D341Med (cell line): ENCODE measurements around the gene EXOC6B.
A peak's percentile ranks its signal among the peaks of the same experiment; 100 is the strongest.
"Not testable (repeated sequence)": the region's sequence is repeated elsewhere in the genome, so short reads cannot be mapped to it uniquely, and the experiment has no call there.

Source experiments
- DNase-seq: peaks from one replicate; pipeline ENCODE4 v3.0.0; 2012; ENCODE audit warnings: low spot score

Gene EXOC6B

DNA sequence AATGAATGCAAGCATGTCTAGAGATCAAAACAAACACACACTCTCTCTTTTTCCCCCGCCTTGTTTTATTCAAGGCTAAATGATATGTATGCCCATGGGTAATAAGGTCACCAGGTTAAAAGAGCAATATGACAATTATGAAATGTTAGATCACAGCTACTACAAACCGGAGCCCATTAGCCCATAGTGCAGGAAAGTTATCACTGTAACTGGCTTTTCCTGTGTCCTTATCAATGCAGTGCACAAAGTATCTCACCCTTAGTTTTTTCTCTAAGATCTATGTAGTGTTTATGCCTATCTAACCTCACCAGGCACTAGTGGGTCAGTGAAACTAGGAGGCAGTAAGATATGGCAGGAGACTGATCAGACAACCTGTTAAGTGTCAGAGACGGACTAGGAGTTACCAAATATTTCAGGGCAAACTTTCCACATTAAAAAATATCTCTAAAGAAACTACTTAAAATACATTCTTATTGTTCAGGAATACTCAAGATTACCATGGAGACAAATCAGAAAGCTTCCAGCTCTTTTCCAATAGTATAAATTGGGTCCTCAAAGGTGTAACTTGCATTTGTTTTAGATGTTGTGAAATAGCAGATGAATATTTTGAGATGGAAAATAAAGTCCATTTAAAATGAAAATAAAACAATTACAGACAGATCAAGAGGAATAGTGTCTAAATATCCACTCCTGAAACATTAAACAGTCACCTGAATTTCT, 282.2 kb downstream of the EXOC6B start:
- DNase-seq: no peak

DNA sequence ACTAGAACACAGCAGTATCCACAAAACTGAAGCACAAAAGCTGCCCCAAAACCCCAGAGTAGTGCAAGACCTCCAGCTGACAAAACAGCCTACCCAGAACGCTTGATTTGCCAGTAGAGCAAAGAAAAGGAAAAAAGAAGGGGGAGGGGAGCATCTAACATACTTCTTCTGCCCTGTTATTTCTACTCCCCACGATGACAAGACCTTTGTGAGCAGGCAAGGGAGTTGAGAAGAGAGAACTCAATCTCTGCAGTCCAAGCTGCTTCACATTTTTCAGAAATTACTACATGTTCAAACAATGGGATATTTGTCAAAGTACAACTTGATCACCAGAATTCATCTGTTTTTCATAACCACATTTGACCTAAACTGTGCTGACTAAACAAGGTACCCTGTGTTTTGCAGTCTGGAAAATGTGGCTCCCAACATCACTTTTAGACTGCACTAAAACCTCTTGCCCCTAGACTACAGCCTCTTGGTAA, 286.7 kb downstream of the EXOC6B start:
- no peak for DNase-seq

DNA sequence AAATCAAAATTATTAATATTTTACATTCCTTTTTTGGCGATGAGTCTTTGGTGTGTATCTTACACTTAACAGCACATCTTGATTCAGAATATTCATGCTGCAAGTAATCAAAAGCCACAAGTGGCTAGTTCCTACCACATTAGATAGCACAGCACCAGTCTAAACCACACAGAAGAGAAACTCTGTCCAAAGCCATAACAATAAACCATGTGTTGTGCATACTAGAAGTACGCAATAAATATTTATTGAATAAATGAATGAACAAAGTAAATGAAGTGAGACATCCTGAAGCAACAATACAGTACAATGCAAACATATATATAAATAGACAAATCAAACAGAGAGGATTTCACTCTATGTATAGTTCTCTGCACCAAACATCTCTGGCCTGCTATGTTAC, 287.3 kb downstream of the EXOC6B start:
- no peak for DNase-seq

DNA sequence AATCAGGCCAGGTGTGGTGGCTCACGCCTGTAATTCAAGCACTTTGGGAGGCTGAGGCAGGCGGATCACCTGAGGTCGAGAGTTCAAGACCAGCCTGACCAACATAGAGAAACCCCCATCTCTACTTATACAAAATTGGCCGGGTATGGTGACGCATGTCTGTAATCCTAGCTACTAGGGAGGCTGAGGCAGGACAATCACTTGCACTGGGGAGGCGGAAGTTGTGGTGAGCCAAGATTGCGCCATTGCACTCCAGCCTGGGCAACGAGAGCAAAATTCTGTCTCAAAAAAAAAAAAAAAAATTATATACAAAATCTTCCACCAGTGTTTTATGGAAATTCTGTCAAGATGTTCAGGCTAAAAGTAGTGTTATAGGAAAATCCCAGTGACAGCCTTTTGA, 290.2 kb downstream of the EXOC6B start:
- not testable (repeated sequence) for DNase-seq

DNA sequence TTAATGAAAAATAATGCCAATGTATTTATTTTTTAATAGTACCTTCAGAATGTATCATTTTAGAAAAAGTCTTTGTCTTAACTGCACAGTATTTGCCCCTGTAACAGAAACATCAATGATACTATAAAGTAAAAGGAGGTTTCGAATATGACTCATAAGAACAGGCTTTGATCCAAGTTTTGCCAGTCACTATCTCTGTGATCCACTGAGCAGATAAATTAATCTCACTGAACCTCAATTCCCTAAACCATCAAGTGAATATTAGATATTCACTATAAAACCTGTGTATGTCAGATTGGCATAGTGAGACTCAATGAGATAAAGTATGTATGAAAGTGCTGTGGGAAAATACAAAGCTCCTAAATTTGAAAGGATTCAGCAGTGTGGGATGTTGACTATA, 292.1 kb downstream of the EXOC6B start:
- DNase-seq: no peak

DNA sequence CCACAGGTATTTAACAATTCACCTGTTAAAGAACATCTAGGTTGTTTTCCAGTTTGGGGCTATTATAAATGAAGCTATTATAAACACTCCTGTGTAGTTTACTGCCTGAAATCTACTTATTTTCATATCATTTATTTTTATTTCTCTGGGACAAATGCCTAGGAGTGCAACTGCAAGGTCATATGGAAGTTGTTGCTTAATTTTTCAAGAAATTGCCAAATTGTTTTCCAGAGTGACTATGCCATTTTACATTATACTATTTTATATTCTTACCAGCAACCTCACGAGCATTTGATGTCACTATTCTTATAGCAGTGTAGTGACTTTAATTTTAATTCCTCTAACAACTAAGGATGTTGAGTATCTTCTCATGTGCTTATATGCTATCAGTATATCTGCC, 298.4 kb downstream of the EXOC6B start:
- DNase-seq: no peak

DNA sequence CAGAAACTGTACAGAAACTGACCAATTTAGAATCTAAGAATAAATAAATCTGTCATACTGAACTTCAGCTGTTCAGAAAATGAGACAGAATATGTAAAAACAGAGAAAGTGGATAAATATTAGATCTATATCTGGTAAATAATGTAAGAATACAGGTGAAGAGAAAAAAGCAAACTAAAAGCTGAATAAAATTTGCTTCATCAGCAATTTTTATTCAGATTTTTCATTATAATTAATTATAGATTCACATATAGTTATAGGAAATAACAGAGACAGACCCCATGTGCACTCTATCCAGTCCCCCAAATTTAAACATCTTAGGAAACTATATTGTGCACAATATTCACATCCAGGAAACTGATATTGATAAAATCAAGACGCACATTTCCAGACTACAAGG, 299.2 kb downstream of the EXOC6B start:
- DNase-seq: no peak

DNA sequence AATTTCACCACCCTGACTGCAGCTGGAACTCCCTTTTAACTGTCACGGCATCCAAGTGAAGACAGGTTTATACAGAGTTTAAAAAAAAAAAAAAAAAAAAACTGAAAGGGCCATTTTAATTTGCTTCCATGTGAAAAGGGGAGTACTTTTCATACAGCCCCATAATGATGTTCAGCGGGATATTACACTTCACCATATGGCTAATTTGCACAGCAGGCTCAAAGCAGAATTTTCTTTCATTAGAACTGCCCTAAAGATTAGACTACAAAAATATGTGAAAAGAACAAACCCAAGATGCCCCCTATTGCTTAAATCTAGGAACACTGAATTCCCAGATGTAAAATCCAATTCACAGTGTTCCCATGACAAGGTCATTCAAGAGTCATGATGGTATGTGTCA, 301.8 kb downstream of the EXOC6B start:
- DNase-seq: no peak

DNA sequence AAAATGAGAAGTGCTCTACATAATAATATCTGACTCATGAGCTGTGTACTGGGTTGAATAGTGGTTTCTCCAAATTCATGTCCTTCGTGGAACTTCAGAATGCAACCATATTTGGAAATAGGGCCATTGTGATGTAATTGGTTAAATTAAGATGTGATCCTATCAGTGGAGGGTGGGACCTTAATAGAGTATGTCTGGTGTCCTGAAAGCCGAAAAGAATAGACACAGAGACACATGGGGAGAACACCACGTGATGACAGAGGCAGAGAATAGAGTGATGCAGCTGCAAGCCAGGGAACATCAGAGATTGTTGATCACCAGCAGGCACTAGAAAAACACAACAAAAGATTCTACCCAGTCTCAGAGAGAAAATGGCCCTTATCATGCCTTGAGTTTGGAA, 310.1 kb downstream of the EXOC6B start:
- no peak for DNase-seq

DNA sequence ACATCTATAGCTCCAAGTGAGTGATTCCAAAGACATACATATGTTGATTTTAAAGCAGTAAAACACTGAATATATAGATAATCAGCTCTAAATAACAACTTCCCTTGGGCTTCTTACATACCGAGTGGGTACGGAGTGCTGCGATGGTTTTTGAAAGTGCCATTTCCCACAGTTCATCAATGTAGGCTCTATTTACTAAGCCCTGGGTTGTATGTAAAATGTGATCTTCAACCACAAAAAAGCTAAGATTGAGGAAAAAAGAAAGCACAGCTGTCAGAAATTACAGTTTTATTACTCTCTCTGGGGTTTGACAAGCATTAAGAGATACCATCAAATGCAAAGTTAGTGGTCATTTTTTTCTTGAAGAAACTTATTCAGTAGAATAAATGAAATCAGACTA, 312.8 kb downstream of the EXOC6B start:
- no peak for DNase-seq

DNA sequence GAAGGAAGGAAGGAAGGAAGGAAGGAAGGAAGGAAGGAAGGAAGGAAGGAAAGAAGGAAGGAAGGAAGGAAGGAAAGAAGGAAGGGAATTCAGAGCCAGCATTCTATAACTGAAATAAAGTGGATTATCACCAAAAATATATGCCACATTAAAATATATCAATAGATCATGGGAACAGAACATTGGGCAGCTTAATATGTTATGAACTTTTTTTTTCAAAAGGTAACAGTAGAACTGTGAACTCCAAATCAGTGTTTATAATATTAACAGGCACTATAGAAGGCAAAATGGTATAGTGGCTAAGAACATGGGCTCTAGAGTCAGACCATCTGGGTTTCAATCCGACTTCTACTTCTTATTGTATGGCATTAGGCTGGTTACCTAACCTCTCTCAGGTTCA, 313.5 kb downstream of the EXOC6B start:
- no peak for DNase-seq

DNA sequence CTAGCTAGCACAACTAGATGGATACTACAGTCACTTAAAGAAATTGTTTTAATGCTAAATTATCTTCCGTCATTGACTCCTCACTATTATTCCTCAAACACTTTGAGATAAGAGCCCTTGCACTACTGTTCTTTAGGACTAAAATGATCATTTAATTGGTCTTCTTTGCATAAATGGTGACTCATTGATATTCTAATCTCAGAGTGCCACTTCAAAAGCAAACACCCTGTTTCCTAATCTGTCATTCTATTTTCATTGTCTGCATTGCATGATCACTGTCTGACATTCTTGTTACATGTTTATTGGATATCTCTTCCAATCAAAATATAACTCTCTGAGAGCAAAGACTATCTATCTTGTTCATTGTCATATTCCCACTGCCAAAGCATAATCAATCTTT, 313.9 kb downstream of the EXOC6B start:
- DNase-seq: no peak

DNA sequence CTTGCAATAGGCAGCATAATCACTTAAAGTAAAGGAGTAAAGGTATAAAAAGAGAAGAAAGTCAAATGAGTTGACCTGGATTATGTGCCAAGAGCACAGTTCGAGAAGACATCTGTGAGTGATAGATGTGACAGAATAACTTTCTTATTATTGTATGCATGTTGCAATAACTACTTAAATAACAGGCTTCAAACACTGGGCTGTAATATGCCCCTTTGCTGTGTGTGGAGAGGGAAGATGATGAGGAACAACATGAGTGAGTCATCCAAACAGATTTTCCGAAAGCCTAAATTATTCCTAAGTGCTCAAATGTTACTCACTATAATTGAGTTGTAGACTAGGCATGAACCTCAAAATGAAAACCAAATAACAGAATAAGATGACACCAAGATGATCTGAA, 328.1 kb downstream of the EXOC6B start:
- DNase-seq: no peak

DNA sequence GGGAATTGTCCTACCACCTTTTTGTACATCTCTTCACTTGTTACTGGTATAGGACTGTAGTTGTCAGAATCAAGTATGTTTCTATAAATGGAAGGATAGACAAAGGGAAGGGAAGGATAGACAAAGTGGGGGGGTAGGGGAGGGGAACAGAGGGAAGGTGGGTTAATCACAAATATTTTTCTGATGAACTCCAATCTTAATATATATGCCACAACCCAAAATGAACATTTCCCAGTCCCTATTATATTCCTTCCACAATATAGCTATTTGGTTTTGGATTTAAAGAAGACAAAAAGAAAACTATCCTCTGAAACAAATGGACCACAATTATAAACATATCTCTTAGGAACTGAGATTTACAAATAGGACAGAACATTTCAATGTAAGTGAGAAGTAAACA, 329.4 kb downstream of the EXOC6B start:
- no peak for DNase-seq

DNA sequence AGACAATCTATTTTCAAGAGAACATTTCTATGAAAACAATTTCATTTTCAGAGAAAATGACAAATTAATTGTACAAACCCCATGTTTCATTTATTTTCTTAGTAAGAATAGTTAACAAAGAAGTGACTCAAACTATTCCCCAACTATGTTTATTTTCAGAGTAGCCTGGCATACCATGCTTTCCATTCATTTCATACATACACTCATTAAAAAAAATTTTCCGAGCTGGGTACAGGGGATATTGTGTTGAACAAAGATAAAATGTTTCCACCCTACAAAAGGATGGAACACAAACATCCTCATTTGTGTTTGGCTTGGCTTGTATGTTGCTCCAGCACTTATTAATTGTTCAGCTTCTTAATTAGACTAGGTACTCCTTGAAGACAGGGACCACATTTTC, 331.4 kb downstream of the EXOC6B start:
- no peak for DNase-seq

DNA sequence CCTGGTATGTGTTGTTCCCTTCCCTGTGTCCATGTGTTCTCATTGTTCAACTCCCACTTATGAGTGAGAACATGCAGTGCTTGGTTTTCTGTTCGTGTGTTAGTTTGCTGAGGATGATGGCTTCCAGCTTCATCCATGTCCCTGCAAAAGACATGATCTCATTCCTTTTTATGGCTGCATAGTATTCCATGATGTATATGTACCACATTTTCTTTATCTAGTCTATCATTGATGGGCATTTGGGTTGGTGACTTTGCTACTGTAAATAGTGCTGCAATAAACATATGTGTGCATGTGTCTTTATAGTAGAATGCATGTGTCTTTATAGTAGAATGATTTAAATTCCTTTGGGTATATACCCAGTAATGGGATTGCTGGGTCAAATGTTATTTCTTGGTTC, 341.2 kb downstream of the EXOC6B start:
- not testable (repeated sequence) for DNase-seq

DNA sequence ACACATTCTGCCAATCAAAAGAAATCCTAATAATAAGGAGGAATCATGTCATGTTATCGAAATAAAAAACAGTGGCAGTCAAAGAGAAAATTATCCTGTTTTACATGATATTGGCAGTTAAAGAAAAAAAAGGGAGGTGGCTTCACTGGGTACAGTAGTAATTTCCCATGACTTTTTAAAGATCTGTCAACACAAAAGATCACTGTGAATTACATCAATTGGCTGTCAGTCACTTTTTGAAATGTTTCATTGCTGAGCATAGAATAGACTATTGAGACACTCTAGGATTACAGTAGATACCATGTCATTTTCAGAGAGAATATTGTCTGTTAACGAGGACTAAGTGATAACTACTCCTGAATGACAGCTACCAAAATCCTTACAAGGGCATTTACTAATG, 342.5 kb downstream of the EXOC6B start:
- DNase-seq: no peak

DNA sequence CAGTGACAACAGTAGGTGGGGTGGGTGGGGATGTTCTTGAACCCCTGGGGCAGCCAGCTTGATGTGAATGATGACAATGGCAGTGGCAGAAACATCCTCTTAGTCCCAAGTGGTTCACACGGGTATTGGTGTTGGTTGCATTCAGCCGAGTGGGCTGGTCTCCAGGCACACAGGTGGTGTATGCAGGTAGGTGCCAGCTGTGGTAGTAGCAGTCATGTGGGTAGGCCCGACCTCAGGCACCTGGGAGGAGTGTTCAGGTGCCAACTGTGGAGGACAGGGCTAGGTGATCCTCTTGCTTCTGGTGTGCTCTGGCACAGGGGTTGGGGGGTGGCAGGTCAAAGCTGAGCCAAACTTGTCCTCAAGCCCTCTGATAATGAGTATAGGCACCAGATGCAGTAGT, 350.6 kb downstream of the EXOC6B start:
- DNase-seq: peak; percentile 4

DNA sequence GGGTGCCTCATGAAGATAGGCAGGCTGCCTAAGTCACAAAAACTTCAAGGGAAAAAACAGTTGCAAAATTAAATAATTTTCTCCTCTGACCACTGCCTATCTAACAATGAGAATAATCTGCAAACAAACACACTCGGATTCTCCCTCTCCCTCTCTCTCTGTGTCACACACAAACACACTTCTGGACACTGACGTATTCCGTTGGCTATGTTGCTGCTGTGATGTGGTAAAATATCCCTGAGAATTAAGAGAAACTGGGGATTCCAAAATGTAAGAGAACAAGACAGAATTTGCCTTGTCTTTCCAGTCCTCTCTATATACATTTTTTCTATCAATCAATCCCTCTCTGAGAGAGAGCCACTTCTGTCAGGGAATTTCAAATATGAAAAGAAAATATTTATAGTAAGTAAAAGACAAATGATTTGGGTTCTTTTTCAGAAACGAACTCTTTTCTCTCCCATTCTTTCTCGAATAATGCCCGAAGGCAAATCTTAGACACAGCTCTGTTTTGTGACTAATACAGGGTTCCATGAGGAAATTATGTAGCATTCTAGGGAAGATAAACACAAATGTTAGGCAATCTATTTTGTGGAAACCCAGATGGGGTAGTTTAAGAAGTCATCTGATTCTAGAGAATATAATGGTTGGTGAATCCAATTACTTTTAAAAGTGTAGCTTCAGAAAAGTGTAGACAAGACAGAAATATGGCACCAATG, 367.9 kb downstream of the EXOC6B start:
- DNase-seq: no peak

DNA sequence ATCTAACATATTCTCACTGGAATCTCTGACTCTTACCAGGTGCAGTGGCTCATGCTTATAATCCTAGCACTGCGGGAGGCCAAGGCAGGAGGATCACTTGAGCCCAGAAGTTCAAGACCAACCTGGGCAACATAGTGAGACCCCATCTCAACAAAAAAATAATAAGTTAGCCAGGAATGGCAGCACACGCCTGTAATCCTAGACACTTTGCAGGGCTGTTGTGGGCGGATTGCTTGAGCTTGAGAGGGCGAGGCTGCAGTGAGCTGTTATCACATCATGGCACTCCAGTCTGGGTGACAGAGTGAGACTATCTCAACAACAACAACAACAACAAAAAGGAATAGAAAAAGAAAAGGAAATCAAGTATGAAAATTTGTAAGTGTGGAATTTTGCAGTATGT, 371.6 kb downstream of the EXOC6B start:
- DNase-seq: no peak

DNA sequence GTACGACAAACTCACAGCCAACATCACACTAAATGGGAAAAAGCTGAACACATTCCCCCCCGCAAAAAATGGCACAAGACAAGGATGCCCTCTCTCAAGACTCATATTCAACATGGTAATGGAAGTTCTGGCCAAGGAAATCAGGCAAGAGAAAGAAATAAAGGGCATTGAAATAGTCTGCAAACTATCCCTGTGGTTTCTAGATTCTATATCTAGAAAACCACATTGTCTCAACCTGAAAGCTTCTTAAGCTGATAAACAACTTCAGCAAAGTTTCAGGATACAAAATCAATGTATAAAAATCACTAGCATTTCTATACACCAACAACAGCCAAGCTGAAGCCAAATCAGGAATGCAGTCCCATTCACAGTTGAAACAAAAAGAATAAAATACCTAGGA, 383.6 kb downstream of the EXOC6B start:
- no peak for DNase-seq

DNA sequence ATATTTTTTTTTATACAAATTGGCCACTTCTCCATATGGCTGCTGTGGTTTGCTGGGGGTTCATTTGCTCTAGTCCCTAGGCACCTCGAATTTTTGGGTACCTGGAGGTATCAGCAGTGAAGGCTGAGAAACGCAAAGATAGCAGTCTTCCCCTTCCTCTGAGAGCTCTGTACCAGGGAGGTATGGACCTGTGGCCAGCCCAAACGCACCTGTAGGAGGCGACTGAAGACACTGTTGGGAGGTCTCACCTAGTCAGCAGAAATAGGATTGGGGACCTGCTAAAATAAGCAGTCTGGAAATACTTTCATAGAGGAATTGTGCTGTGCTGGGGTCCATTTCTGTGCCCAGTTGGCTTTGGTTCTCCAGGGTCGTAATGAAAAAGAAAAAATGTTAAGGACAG, 385.9 kb downstream of the EXOC6B start:
- no peak for DNase-seq

DNA sequence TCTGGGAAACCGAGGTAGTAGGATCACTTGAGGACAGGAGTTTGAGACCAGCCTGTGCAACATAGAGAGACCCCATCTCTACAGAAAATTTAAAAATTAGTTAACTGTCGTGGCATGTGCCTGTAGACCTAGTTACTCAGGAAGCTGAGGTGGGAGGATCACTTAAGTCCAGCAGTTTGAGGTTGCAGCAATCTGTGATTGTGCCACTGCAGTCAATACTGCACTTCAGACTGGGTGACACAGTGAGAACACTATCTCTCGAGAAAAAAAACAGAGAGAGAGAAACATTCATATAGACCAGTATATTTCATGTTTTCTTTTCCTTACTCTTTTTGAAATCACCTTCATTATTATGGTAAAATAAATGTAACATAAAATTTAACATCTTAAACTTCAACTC, 387.5 kb downstream of the EXOC6B start:
- DNase-seq: no peak

DNA sequence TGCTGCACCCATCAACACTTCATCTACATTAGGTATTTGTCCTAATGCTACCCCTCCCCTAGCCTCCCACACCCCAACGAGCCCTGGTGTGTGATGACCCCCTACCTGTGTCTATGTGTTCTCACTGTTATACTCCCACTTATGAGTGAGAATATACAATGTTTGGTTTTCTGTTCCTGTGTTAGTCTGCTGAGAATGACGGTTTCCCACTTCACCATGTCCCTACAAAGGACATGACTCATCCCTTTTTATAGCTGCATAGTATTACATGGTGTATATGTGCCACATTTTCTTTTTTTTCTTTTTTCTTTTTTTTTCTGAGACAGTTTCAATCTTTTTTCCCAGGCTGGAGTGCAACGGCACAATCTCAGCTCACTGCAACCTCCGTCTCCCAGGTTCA, 394.1 kb downstream of the EXOC6B start:
- DNase-seq: no peak
